Dermis blood vessel endothelial cell (primary cell): Measurements from ENCODE around the gene CPPED1. TPM values are rescaled to one million over a fixed set of nuclear protein-coding genes. Genes with fewer than 3 reads are reported as not detected.

Source experiments
- DNase-seq: peaks from one replicate; pipeline ENCODE4 v3.0.0; 2010
- total RNA-seq: library from RNA; depleted of rRNA; stranded (reverse); fragments of >200 nt; gene quantifications from 2 replicates; pipeline ENCODE4 v1.2.3, GENCODE V29; 2014

CPPED1 gene
- total RNA-seq, 1 donor from 2014 or later = 23.1 TPM

- no peak for DNase-seq
These were observed 124.7 kb downstream of the CPPED1 start for GRCh38 chr16:12678983-12679382.

DNA sequence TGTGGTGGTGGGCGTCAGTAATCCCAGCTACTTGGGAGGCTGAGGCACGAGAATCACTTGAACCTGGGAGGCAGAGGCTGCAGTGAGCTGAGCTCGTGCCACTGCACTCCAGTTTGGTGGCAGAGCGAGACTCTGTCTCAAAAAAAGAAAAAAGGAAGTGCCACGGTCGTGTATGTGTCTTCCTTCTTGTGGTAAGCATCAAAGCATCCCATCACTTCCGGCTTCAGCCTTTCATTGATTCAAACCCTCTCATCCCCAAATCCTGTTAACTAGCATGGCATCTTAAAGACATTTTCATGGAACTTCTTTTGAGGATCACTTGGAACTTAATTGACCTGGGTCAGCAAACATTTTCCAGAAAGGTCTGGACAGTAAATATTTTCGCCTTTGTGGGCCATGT lies 126.2 kb downstream of the CPPED1 start:
- no peak for DNase-seq

GRCh38 chr16:12675852-12676251 lies 127.8 kb downstream of the CPPED1 start:
- peak; percentile 91 for DNase-seq

DNA sequence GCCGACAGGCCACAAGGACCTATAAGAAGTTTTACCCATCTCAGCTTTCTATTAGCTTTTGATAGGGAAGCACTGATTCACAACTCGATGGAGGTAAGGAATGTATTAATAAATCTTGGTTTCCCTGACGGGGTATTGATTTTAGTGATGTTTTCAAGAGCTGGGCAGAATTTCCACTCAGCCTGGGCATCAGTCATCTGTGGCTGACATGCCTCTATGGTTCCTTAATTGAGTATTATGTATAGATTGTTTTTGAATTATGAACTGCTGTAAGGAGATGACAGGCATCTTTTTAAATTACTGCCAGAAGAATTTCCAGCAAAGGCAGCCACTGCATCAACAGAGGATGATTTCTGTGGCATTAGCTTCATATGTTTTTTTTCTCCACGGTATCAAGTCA lies 128.6 kb downstream of the CPPED1 start:
- DNase-seq = no peak

GRCh38 chr16:12674524-12674923 lies 129.2 kb downstream of the CPPED1 start:
- DNase-seq = no peak

DNA sequence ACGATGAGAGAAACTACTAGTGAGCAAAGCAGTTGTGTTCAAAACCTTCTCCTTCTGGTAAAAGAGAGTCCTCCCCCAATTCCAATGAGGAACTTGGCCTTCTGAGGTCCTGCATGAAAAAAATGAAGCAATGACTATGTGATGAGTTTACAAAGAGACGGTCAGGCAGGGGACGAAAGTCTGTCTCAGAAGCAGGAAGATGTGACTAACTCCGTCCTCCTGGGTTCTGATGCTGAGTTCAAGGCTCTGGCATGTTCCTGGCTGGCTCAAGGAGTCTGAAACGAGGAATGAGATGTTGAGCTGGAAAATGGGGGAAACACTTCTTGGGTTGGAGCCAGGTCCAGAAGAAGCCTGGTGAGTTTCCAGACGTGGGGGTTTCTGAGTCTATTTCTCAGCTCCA lies 129.6 kb downstream of the CPPED1 start:
- DNase-seq = peak; percentile 56

DNA sequence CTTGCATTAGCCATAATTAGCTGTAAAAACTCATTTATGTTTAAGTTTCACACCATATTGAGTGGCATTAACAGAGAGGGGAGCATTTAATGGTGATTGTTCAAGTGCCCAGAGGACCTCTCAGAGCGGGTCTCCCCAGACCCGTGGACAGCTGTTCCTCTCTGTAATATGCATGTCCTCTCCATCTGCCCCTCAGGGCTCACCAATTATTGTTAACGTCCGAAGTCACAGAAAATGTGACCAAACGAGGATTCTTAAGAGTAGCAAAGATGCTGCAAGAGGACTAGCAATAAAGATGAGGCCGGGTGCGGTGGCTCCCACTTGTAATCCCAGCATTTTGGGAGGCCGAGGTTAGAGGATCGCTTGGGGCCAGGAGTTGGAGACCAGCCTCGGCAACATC lies 130.2 kb downstream of the CPPED1 start:
- no peak for DNase-seq

GRCh38 chr16:12672986-12673385 lies 130.7 kb downstream of the CPPED1 start:
- no peak for DNase-seq

DNA sequence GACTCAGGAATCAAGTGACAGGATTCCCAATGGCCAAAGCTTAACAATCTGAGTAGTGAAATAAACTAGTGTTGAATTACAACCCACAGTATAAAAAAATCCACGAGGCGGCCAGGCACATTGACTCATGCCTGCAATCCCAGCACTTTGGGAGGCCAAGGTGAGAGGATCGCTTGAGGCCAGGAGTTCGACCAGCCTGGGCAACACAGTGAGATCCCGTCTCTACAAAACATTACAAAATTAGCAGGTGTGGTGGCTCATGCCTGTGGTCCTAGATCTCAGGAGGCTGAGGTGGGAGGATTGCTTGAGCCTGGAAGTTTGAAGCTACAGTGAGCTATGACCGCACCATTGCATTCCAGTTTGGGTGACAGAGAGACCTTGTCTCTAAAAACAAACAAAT lies 133.8 kb downstream of the CPPED1 start:
- no peak for DNase-seq

DNA sequence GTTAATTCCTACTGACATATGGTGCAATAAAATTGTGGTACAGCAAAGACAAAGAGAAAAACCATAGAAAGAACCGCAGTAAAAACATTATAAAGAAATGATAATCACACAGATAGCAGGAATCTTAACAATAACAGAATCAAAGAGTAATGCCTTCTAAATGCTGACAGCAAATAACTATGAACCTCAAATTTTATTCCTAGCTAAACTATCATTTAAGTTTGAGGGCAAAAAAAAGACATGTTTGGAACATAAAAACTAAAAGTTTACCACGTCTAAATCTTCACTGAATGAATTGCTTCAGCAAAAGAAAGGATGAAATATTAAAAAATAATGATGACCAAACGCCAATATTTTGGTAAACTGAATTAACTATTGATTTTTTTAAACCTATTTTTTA lies 135.8 kb downstream of the CPPED1 start:
- DNase-seq = no peak

DNA sequence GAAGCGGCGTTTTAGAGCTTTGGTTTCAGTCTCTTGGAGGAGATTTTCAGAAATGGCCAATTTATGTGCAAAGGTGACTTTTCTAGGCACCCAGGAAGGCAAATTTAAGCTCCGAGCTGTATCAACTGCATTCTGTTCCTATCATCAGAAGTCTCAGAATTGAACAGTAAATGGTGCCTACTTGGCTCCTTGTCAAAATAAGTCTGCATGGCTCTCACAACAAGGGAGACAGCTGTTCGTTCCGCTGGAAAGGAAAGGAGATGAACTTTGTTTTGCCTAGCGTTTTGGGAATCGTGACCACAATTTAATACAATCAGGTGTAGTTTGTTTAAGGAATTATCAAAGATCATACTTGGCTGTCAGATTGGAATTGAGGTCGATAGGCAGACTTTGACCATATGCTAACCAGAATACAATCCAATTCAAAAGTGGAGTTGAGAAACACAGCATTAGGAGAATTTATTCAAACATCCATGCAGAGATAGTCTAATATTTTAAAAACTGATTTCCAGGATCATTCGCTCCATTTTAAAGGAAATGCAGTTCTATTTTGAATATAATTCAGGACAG lies 139.4 kb downstream of the CPPED1 start:
- DNase-seq = no peak

GRCh38 chr16:12661656-12662172 lies 142.0 kb downstream of the CPPED1 start:
- DNase-seq = peak; percentile 61

- DNase-seq = no peak
These were observed 143.8 kb downstream of the CPPED1 start for GRCh38 chr16:12659871-12660270.

DNA sequence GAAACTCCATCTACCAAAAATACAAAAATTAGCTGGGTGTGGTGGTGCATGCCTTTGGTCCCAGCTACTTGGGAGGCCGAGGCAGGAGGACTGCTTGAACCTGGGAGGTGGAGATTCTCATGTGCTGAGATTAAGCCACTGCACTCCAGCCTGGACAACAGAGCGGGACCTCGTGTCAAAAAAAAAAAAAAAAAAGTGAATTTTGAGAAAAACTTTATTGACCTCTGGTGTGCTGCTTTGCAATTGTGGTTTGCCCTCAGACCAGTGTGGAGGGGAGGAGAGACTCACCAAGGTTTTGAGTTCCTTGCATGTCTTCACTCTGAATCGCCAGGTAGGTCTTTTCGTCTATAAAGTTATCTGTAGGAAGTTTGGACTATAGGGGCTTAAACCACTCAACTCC lies 145.2 kb downstream of the CPPED1 start:
- no peak for DNase-seq

- no peak for DNase-seq
These were observed 148.2 kb downstream of the CPPED1 start for GRCh38 chr16:12655537-12655936.

GRCh38 chr16:12653820-12654392 lies 149.8 kb downstream of the CPPED1 start:
- DNase-seq = no peak

DNA sequence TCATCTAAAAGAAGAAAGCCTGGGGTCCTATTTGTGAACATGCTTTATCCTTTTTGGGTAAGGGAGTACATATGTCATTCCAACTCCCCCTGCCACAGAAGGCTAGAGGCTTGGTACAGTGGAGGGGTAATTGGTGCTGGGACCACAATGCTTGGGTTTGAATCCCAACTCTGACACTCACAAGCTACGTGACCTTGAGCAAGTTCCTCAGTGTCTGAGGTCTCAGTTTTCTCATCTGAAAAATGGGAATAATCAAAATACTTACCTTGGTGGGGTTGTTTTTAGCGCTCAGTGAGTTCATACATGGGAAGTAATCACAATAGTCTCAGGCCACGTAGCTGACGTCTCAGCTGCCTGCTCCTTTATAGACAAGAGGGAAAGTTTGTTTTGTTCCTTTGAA lies 150.8 kb downstream of the CPPED1 start:
- no peak for DNase-seq

DNA sequence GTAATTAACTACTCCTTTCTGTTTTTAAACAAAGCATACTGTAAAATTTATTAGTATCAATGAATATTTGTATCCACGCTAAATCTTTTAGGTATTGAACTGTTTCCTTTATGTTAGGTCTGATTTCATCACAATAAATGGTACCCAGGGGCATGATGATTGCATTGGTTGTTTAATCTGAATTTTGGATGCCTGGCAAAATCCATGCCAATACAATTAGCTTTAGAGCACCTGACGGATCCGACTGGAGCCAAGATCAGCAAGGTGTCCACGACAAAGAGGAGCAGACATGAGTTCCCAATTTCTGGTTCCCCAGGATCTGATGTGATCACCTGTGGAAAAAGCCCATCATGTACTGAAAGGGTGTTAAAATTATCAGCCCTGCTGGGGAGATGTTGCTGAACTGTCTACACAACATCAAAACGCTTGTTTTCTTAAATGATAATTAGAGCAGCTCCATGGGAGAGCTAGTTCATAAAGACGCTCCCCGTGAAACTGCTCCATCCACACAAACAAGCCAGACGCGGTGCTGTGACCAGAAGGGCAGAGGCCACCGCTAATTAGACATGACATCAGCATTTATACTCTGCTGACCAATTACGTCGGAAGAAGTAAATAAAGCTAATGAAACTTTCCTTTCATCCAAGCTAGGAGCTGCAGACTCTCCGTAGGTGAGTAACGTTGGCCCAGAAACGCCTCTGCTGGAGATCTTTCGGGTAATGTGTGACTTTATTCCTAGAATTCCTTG lies 151.7 kb downstream of the CPPED1 start:
- DNase-seq = no peak

DNA sequence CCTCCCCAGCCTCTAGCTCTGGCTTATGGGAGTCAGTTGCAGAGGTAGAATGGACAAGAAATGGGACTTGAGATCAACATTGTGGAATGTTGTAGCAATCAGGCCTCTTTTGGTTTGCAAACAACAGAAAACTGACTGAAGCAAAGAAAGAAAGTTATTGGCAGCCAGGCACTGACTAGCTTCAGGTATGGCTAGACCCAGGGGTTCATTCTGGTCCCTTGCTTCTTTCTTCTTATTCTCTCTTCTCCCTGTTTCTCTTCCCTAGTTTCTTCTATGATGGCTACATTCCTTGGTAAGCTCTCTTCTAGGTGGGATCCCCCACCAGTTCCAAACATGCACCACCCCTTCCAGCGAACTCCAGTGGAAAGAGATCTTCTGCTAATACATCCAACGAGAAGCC lies 154.3 kb downstream of the CPPED1 start:
- no peak for DNase-seq

DNA sequence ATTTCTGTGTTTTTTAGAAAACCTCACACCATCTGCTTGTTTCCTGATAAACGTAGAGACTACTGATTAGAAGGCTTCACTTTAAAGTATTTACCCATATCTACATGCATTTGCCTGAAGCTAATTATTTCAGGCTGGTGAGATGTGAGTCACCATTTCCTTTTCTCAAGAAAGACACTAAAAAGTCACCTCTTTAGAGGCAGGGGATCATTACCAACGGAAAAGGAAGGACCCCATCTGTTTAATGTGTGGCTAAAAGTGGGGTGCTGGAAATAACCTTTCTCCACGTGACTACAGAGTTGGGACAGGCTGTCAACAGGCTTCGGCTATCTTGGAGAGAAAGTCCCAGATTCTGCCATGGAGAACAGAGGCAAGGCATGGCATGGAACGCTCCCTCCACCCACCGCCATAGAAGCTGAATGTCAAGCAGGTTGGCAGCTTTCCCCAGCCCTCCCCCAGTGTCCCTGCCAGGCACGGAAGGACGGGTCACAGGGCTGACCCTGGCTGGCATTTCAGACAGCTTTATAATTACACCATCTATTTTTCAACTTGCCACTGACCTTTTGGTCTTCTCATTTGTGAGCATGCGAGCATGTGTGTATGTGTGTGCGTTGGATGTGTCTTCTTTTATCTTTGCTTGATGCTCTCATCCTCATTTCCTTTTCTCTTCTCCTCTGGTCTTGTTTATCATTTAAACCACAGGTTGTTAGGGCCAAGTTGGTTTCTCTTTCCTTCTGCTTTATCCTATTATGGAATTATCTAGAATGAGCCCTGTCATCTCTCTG lies 157.0 kb downstream of the CPPED1 start:
- peak; percentile 80 for DNase-seq

GRCh38 chr16:12646098-12646489 lies 157.6 kb downstream of the CPPED1 start:
- DNase-seq = no peak

GRCh38 chr16:12643034-12643455 lies 160.6 kb downstream of the CPPED1 start:
- DNase-seq = no peak

DNA sequence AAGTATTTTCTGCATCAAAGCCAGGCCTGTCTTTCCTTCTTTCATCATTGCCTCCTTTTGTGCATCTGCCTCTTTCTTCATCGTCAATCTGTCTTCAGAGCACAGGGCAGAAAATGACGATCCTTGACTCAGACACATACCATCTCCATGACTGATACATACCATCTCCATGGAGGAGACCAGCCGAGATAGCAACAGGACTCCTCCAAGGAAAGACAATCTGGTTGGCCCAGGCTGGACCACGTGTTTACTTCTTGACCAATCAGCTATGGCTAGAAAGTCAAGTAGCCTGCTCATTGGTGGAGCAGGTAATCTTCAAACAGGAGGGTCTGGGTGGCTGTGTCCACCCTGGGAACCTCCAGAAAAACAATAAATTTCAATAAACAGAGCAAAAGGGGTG lies 164.6 kb downstream of the CPPED1 start:
- DNase-seq = peak; percentile 8
